SK-N-SH (cell line): Measurements from ENCODE around the gene MINDY1. TPM values are rescaled to one million over a fixed set of nuclear protein-coding genes. Genes with fewer than 3 reads are reported as not detected.

Experiments
- CTCF ChIA-PET: fragments of 300-600, 350-600 bp; formaldehyde crosslinking; extraction: SDS; loops from one replicate; lab custom pipeline; 2021; lab: Yijun Ruan, JAX
- POLR2A ChIA-PET: fragments of 350-600 bp; sonication (Branson Sonifier 250); formaldehyde crosslinking; extraction: SDS; loops from one replicate; lab custom pipeline; 2020; ENCODE audit warnings: antibody characterized with exemption, inconsistent platforms; lab: Yijun Ruan, JAX
- DNase-seq: peaks from one replicate; pipeline ENCODE4 v3.0.0; 2012
- H2AFZ ChIP-seq: fragments of 200-600 bp; sonication (generic); 2 replicates; pipeline ENCODE4 v1.8.1; 2016; ENCODE audit warnings: antibody characterized with exemption, mild to moderate bottlenecking, low read depth
- H3F3A ChIP-seq: fragments of 200-600 bp; sonication (generic); replicated peaks from 2 replicates; pipeline ENCODE3; 2016; ENCODE audit warnings: antibody characterized with exemption, mild to moderate bottlenecking; ENCODE audit not compliant: insufficient read depth
- H3K27ac ChIP-seq, 2 experiments: fragments of 200-500 bp in 1 of 2; fragments of 200-600 bp in 1 of 2; sonication (Bioruptor generic) in 1 of 2; sonication (generic), shearing (Covaris generic) in 1 of 2; 2 replicates each; pipeline versions ENCODE4 v1.5.1 to v1.6.1; 2014 to 2016; ENCODE audit warnings: low read depth in 2 of 2, inconsistent platforms in 1 of 2, low read length in 1 of 2, mild to moderate bottlenecking in 1 of 2, mixed read lengths in 1 of 2
- H3K27me3 ChIP-seq: fragments of 200-600 bp; sonication (generic), shearing (Covaris generic); 2 replicates; pipeline ENCODE4 v1.6.1; 2016; ENCODE audit warnings: mixed run types; ENCODE audit not compliant: insufficient read depth
- H3K36me3 ChIP-seq, 2 experiments: fragments of 200-500 bp in 1 of 2; fragments of 200-600 bp in 1 of 2; sonication (Bioruptor generic) in 1 of 2; sonication (generic) in 1 of 2; replicated peaks in 1 of 2; 2 replicates each; pipeline versions ENCODE3 to v1.5.1; 2014 to 2016; ENCODE audit warnings: low read length in 1 of 2, mild to moderate bottlenecking in 1 of 2; ENCODE audit not compliant: insufficient read depth in 2 of 2, control insufficient read depth in 1 of 2
- H3K4me1 ChIP-seq, 2 experiments: fragments of 200-500 bp in 1 of 2; fragments of 200-600 bp in 1 of 2; sonication (Bioruptor generic) in 1 of 2; sonication (generic), shearing (Covaris generic) in 1 of 2; 2 replicates each; pipeline versions ENCODE4 v1.5.1 to v1.6.1; 2014 to 2016; ENCODE audit warnings: low read depth in 1 of 2, low read length in 1 of 2, mixed run types in 1 of 2; ENCODE audit not compliant: insufficient read depth in 2 of 2, control insufficient read depth in 1 of 2
- H3K4me2 ChIP-seq: fragments of 200-600 bp; sonication (generic), shearing (Covaris generic); 2 replicates; pipeline ENCODE4 v1.6.1; 2017; ENCODE audit warnings: mixed run types
- H3K4me3 ChIP-seq, 2 experiments: fragments of 200-500 bp in 1 of 2; fragments of 200-600 bp in 1 of 2; sonication (Bioruptor generic) in 1 of 2; sonication (generic), shearing (Covaris generic) in 1 of 2; 2 replicates each; pipeline versions ENCODE4 v1.5.1 to v1.8.1; 2014 to 2016; ENCODE audit warnings: low read depth in 2 of 2, inconsistent platforms in 1 of 2, low read length in 1 of 2, mild to moderate bottlenecking in 1 of 2, mixed read lengths in 1 of 2, moderate library complexity in 1 of 2
- H3K79me2 ChIP-seq: fragments of 200-600 bp; sonication (generic); 2 replicates; pipeline ENCODE4 v1.8.1; 2017; ENCODE audit warnings: mild to moderate bottlenecking; ENCODE audit not compliant: insufficient read depth
- H3K9ac ChIP-seq: fragments of 200-600 bp; sonication (generic); 2 replicates; pipeline ENCODE4 v1.6.1; 2017; ENCODE audit warnings: mixed run types
- H3K9me2 ChIP-seq: fragments of 200-600 bp; sonication (generic); 2 replicates; pipeline ENCODE4 v1.6.1; 2017; ENCODE audit warnings: mixed run types
- H3K9me3 ChIP-seq: fragments of 200-600 bp; sonication (generic); 2 replicates; pipeline ENCODE4 v1.6.1; 2017; ENCODE audit warnings: mixed run types, mild to moderate bottlenecking, moderate library complexity
- H4K20me1 ChIP-seq: fragments of 200-600 bp; sonication (generic); 2 replicates; pipeline ENCODE4 v1.6.1; 2017; ENCODE audit warnings: mild to moderate bottlenecking, mixed run types; ENCODE audit not compliant: insufficient read depth
- EZH2phosphoT487 ChIP-seq: fragments of 200-600 bp; sonication (generic); IDR thresholded peaks from 2 replicates; pipeline ENCODE4 v1.6.1; 2017; ENCODE audit warnings: low read depth, mixed run types, mild to moderate bottlenecking, antibody characterized with exemption, moderate library complexity, borderline replicate concordance
- FOXJ3 ChIP-seq: sonication (generic); formaldehyde crosslinking; IDR thresholded peaks from 2 replicates; pipeline ENCODE4 v1.5.1; 2020; ENCODE audit warnings: mild to moderate bottlenecking, missing genetic modification reagents
- GABPA ChIP-seq: IDR thresholded peaks from 2 replicates; pipeline ENCODE4 v1.4.0; 2012; ENCODE audit warnings: low read depth, mild to moderate bottlenecking
- JUND ChIP-seq: IDR thresholded peaks from 2 replicates; pipeline ENCODE4 v1.4.0; 2012
- MXI1 ChIP-seq: IDR thresholded peaks from 2 replicates; pipeline ENCODE4 v1.6.1; 2012; ENCODE audit warnings: mild to moderate bottlenecking, low read depth, low read length, improper control_type of control experiment
- NRF1 ChIP-seq: IDR thresholded peaks from 2 replicates; pipeline ENCODE4 v1.6.1; 2012; ENCODE audit warnings: low read depth, mild to moderate bottlenecking, low read length
- RCOR1 ChIP-seq: fragments of 150-350 bp; IDR thresholded peaks from 2 replicates; pipeline ENCODE4 v1.6.1; 2017; ENCODE audit warnings: antibody characterized with exemption, low read length
- REST ChIP-seq: IDR thresholded peaks from 2 replicates; pipeline ENCODE4 v1.6.1; 2012; ENCODE audit warnings: mild to moderate bottlenecking, low read depth, low read length, moderate library complexity
- RFX5 ChIP-seq: IDR thresholded peaks from 2 replicates; pipeline ENCODE4 v1.6.1; 2012; ENCODE audit warnings: mild to moderate bottlenecking, improper control_type of control experiment, low read length
- SIN3A ChIP-seq: IDR thresholded peaks from 2 replicates; pipeline ENCODE4 v1.6.1; 2012; ENCODE audit warnings: low read depth, mild to moderate bottlenecking, low read length, moderate library complexity, borderline replicate concordance
- TEAD4 ChIP-seq: IDR thresholded peaks from 2 replicates; pipeline ENCODE4 v1.4.0; 2012; ENCODE audit warnings: mild to moderate bottlenecking, borderline replicate concordance; ENCODE audit not compliant: insufficient read depth
- YY1 ChIP-seq: IDR thresholded peaks from 2 replicates; pipeline ENCODE4 v1.4.0; 2012; ENCODE audit warnings: low read depth, mild to moderate bottlenecking
- ZBTB33 ChIP-seq: IDR thresholded peaks from 2 replicates; pipeline ENCODE4 v1.4.0; 2012; ENCODE audit warnings: low read depth, borderline replicate concordance
- WGBS: methylation state at CpG from one replicate; pipeline ENCODE4 v1.1.6; 2017; ENCODE audit warnings: low lambda C conversion rate; 5-methylcytosine and 5-hydroxymethylcytosine counted together
- polyA plus RNA-seq, 3 experiments: library from polyadenylated mRNA; depleted of rRNA; stranded (reverse); fragments of >200 nt; gene quantifications; 2 replicates each; pipeline ENCODE4 v1.2.3, GENCODE V29; 2012
- TF ChIP-seq, protein P1 (sequence below): fragments of 150-350 bp; IDR thresholded peaks from 2 replicates; pipeline ENCODE4 v1.6.1; 2016; ENCODE audit warnings: mild to moderate bottlenecking, low read depth, low read length

Gene MINDY1
- polyA plus RNA-seq, 1 of the 3 experiments (the other 2 are of a cell fraction), result 6.0 TPM

DNA sequence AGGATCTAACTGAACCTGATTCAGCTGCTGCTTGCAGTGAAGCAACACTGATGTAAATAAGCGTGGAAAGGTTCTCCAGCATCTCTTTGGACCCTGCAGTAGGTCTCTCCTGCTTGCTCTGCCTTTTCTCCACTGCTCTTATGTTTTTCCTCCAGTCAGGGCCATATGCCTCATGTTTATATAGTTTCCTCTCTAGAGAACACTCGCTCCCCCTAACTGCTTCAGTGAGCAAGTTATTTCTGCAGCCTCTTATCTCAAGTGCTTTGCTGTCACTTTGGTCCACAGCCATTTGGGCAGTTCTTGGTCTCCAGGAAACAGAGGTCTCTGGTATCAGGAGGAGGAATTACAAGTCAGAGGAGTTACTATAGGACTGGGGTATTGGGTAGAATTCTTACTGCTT is 6.8 kb upstream of the MINDY1 start:
- no peak overlapping the region for H3K4me2 ChIP-seq
- CTCF ChIA-PET, result interaction anchor here (1.6 kb wide), 1 partner anchor 18 kb away, joined by 7 read pairs; no protein-coding TSS in a partner anchor
- no peaks in the 10 kb centered on the region for H4K20me1 ChIP-seq
- no peak overlapping the region for H3K4me3 ChIP-seq
- H3F3A ChIP-seq, result no peaks in the 10 kb centered on the region
- H3K4me1 ChIP-seq, result peaks cover 4 to 6% of the 10 kb centered on the region in 2 experiments; a peak in 1 of 4 replicates
- no peak overlapping the region for H2AFZ ChIP-seq
- H3K79me2 ChIP-seq, result peaks cover 14% of the 10 kb centered on the region; the same call in 1 of the 2 replicates
- H3K36me3 ChIP-seq, result peaks cover 4 to 12% of the 10 kb centered on the region in 2 experiments
- no peak overlapping the region for H3K9ac ChIP-seq
- 98% methylated on average over 2 of the region's 2 CpGs for WGBS
- no peaks in the 10 kb centered on the region for H3K27me3 ChIP-seq
- no peaks in the 10 kb centered on the region for H3K9me2 ChIP-seq
- no peak overlapping the region; a peak in 1 of 4 replicates for H3K27ac ChIP-seq
- no peaks in the 10 kb centered on the region for H3K9me3 ChIP-seq
- DNase-seq, result no peak
- TF ChIP-seq MXI1 (no peak), YY1 (no peak), JUND (no peak), RCOR1 (no peak), EZH2phosphoT487 (no peak), RFX5 (no peak), FOXJ3 (CRISPR knock-in tag) (no peak), ZBTB33 (no peak), NRF1 (no peak), SIN3A (no peak), REST (no peak), GABPA (no peak), TEAD4 (no peak)
- TF ChIP-seq, protein P1, sequence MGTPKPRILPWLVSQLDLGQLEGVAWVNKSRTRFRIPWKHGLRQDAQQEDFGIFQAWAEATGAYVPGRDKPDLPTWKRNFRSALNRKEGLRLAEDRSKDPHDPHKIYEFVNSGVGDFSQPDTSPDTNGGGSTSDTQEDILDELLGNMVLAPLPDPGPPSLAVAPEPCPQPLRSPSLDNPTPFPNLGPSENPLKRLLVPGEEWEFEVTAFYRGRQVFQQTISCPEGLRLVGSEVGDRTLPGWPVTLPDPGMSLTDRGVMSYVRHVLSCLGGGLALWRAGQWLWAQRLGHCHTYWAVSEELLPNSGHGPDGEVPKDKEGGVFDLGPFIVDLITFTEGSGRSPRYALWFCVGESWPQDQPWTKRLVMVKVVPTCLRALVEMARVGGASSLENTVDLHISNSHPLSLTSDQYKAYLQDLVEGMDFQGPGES, result no peak
- POLR2A ChIA-PET, result no interaction called here
